MM.1S (cell line): ENCODE measurements around the gene PYM1.
"Not testable (repeated sequence)": the region's sequence is repeated elsewhere in the genome, so short reads cannot be mapped to it uniquely, and the experiment has no call there.

Experiments
- DNase-seq: peaks from one replicate; pipeline ENCODE4 v3.0.0-alpha.2; 2015
- H2AFZ ChIP-seq: fragments of 300-600 bp; sonication (generic); 2 replicates; pipeline ENCODE4 v1.6.0; 2016; ENCODE audit warnings: antibody characterized with exemption, low read length
- H3F3A ChIP-seq: fragments of 300-600 bp; sonication (generic); 2 replicates; pipeline ENCODE4 v1.6.1; 2016; ENCODE audit warnings: mild to moderate bottlenecking, antibody characterized with exemption, low read length, moderate library complexity, mixed read lengths; ENCODE audit not compliant: insufficient read depth
- H3K27ac ChIP-seq: fragments of 300-600 bp; sonication (generic); 2 replicates; pipeline ENCODE4 v1.5.1; 2016; ENCODE audit warnings: mild to moderate bottlenecking, low read length
- H3K27me3 ChIP-seq: fragments of 300-600 bp; sonication (generic); replicated peaks from 2 replicates; pipeline ENCODE4 v1.6.0; 2016; ENCODE audit warnings: low read length; ENCODE audit not compliant: insufficient read depth
- H3K36me3 ChIP-seq: fragments of 300-600 bp; sonication (generic); replicated peaks from 2 replicates; pipeline ENCODE4 v1.6.1; 2016; ENCODE audit warnings: mild to moderate bottlenecking, low read length, mixed read lengths; ENCODE audit not compliant: insufficient read depth
- H3K4me1 ChIP-seq: fragments of 300-600 bp; sonication (generic); 2 replicates; pipeline ENCODE4 v1.6.1; 2016; ENCODE audit warnings: low read length, mixed read lengths
- H3K4me2 ChIP-seq: fragments of 300-600 bp; sonication (generic); 2 replicates; pipeline ENCODE4 v1.6.0; 2016; ENCODE audit warnings: low read depth, low read length
- H3K4me3 ChIP-seq: fragments of 300-600 bp; sonication (generic); 2 replicates; pipeline ENCODE4 v1.5.1; 2016; ENCODE audit warnings: low read length, mixed read lengths
- H3K79me2 ChIP-seq: fragments of 300-600 bp; sonication (generic); 2 replicates; pipeline ENCODE4 v1.6.1; 2016; ENCODE audit warnings: mixed run types, low read length, mixed read lengths
- H3K9ac ChIP-seq: fragments of 300-600 bp; sonication (generic); 2 replicates; pipeline ENCODE4 v1.6.1; 2016; ENCODE audit warnings: low read length, mixed read lengths
- H3K9me2 ChIP-seq: fragments of 300-600 bp; sonication (generic); replicated peaks from 2 replicates; pipeline ENCODE4 v1.6.1; 2016; ENCODE audit warnings: mild to moderate bottlenecking, low read length, mixed read lengths; ENCODE audit not compliant: insufficient read depth
- H3K9me3 ChIP-seq: fragments of 300-600 bp; sonication (generic); replicated peaks from 2 replicates; pipeline ENCODE4 v1.6.1; 2016; ENCODE audit warnings: mild to moderate bottlenecking, low read length, mixed read lengths; ENCODE audit not compliant: insufficient read depth
- H4K20me1 ChIP-seq: fragments of 300-600 bp; sonication (generic); 2 replicates; pipeline ENCODE4 v1.6.1; 2016; ENCODE audit warnings: mild to moderate bottlenecking, low read length, moderate library complexity, mixed read lengths; ENCODE audit not compliant: insufficient read depth
- EZH2 ChIP-seq: fragments of 300-600 bp; sonication (generic); optimal IDR thresholded peaks from 2 replicates; pipeline ENCODE3; 2017; ENCODE audit warnings: low read depth, mild to moderate bottlenecking, antibody characterized with exemption, low read length, mixed read lengths
- EZH2phosphoT487 ChIP-seq: fragments of 300-600 bp; sonication (generic); IDR thresholded peaks from 2 replicates; pipeline ENCODE4 v1.6.1; 2018; ENCODE audit warnings: antibody characterized with exemption, low read length
- TF ChIP-seq, protein P1 (sequence below): fragments of 300-600 bp; sonication (generic); IDR thresholded peaks from 2 replicates; pipeline ENCODE4 v1.5.1; 2016; ENCODE audit warnings: antibody characterized with exemption, low read length, mixed read lengths

PYM1 gene

GRCh38 chr12:55874443-55874842, 53.3 kb downstream of the PYM1 start:
- Histone ChIP-seq H3K4me2 (no peak overlapping the region), H3K79me2 (no peaks in the 10 kb centered on the region), H2AFZ (no peak overlapping the region), H3K27me3 (no peaks in the 10 kb centered on the region), H3K9me2 (no peaks in the 10 kb centered on the region), H3F3A (no peaks in the 10 kb centered on the region), H3K4me3 (no peak overlapping the region), H3K4me1 (no peaks in the 10 kb centered on the region), H3K36me3 (no peaks in the 10 kb centered on the region), H4K20me1 (no peaks in the 10 kb centered on the region), H3K9ac (no peak overlapping the region), H3K27ac (no peak overlapping the region), H3K9me3 (no peaks in the 10 kb centered on the region; the same call in 1 of the 2 replicates)
- DNase-seq: no peak
- no peak for TF ChIP-seq EZH2phosphoT487
- TF ChIP-seq, protein P1, sequence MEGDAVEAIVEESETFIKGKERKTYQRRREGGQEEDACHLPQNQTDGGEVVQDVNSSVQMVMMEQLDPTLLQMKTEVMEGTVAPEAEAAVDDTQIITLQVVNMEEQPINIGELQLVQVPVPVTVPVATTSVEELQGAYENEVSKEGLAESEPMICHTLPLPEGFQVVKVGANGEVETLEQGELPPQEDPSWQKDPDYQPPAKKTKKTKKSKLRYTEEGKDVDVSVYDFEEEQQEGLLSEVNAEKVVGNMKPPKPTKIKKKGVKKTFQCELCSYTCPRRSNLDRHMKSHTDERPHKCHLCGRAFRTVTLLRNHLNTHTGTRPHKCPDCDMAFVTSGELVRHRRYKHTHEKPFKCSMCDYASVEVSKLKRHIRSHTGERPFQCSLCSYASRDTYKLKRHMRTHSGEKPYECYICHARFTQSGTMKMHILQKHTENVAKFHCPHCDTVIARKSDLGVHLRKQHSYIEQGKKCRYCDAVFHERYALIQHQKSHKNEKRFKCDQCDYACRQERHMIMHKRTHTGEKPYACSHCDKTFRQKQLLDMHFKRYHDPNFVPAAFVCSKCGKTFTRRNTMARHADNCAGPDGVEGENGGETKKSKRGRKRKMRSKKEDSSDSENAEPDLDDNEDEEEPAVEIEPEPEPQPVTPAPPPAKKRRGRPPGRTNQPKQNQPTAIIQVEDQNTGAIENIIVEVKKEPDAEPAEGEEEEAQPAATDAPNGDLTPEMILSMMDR: no peak
- TF ChIP-seq EZH2: no peak

DNA sequence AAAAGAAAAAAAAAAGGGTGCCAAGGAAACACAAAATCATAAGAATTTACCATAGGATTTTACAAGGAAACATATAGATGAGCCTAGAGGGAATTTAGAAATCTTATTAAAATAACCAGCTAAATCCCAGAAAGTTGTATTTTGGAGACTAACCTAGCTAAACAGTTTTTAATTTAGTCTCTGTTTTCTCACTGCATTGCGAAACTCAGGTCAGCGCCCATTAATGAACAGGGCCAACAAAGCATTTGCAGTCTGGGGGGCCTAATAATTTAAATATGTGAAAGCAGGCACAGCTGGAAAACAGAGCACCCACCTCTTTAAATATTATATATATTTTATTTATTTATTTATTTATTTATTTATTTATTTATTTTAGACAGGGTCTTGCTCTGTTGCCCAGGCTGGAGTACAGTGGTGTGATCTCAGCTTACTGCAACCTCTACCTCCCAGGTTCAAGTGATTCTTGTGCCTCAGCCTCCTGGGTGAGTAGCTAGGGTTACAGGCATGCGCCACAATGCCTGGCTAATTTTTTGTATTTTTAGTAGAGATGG, 61.2 kb downstream of the PYM1 start:
- not testable (repeated sequence) for H3K4me2 ChIP-seq, H3K27me3 ChIP-seq, H3K4me1 ChIP-seq

DNA sequence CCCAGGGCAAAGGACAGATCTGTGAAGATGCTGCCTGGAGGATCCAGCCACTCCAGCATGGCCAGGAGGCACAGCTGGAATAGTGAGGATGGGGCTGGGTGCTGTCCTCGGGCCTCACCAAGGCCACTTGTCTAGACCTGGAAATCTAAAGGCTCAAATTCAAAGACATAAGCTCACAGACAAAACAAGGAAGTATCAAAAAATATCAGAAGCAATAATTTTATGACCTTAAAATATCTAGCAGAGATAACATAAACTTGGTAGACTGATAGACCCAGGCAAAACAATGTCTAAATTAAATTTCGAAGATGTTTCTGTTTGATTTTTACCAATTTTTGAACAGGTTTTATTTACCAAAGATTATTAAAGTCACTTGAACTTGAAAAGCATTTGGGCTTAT, 62.4 kb downstream of the PYM1 start:
- H2AFZ ChIP-seq: no peak overlapping the region

More for the DNA sequence above, 61.2 kb downstream of the PYM1 start:
- H2AFZ ChIP-seq, H3F3A ChIP-seq, H3K9ac ChIP-seq, H3K9me2 ChIP-seq, H3K4me3 ChIP-seq, H4K20me1 ChIP-seq, H3K79me2 ChIP-seq, H3K36me3 ChIP-seq, H3K9me3 ChIP-seq, H3K27ac ChIP-seq, DNase-seq: not testable (repeated sequence)

DNA sequence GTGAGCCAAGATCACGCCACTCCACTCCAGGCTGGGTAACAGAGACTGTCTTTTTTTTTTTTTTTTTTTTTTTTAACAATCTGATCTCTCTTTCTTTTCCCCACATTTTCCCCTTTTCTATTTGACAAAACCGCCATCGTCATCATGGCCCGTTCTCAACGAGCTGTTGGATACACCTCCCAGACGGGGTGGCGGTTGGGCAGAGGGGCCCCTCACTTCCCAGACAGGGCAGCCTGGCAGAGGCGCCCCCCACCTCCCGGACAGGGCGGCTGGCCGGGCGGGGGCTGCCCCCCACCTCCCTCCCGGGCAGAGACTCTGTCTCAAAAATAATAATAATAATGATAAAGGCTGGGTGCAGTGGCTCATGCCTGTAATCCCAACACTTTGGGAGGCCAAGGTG, 64.8 kb downstream of the PYM1 start:
- H3F3A ChIP-seq, H3K9me3 ChIP-seq, H3K36me3 ChIP-seq, H3K27me3 ChIP-seq, H3K4me1 ChIP-seq, H3K27ac ChIP-seq, H3K79me2 ChIP-seq, H3K4me3 ChIP-seq, H3K9me2 ChIP-seq, DNase-seq, H4K20me1 ChIP-seq, H2AFZ ChIP-seq, H3K4me2 ChIP-seq, H3K9ac ChIP-seq: not testable (repeated sequence)

More for the DNA sequence above, 62.4 kb downstream of the PYM1 start:
- H3K27me3 ChIP-seq: no peaks in the 10 kb centered on the region
- H3F3A ChIP-seq: no peaks in the 10 kb centered on the region
- no peaks in the 10 kb centered on the region for H3K9me3 ChIP-seq
- H3K4me1 ChIP-seq: no peaks in the 10 kb centered on the region
- H3K79me2 ChIP-seq: no peaks in the 10 kb centered on the region
- no peak overlapping the region for H3K4me2 ChIP-seq
- TF ChIP-seq EZH2phosphoT487 (no peak), EZH2 (no peak)
- TF ChIP-seq, protein P1: no peak
- no peak overlapping the region for H3K4me3 ChIP-seq
- no peaks in the 10 kb centered on the region for H4K20me1 ChIP-seq
- H3K9ac ChIP-seq: no peak overlapping the region
- no peak for DNase-seq
- H3K9me2 ChIP-seq: no peaks in the 10 kb centered on the region
- H3K36me3 ChIP-seq: no peaks in the 10 kb centered on the region
- no peak overlapping the region for H3K27ac ChIP-seq
